Right lung (tissue), 5 donors: Measurements from ENCODE around the gene PROB1. TPM values are rescaled to one million over a fixed set of nuclear protein-coding genes. Genes with fewer than 3 reads are reported as not detected.
"Not testable (repeated sequence)": the region's sequence is repeated elsewhere in the genome, so short reads cannot be mapped to it uniquely, and the experiment has no call there.

Experiments used
- DNase-seq, 2 donors: peaks; one replicate each; pipeline ENCODE4 v3.0.0-alpha.2; 2013
- polyA plus RNA-seq, 5 donors: library from polyadenylated mRNA; unstranded; fragments of 120-200 nt; gene quantifications; one replicate each; pipeline versions ENCODE4 v1.2.1 to v1.2.3, GENCODE V29; 2013; ENCODE audit warnings: inconsistent platforms in 1 of 5, low replicate concordance in 1 of 5; ENCODE audit not compliant: insufficient read length in 5 of 5, insufficient read depth in 1 of 5

The PROB1 gene
- polyA plus RNA-seq, 5 donors: 0.60 to 3.0 (median 0.86) TPM

DNA sequence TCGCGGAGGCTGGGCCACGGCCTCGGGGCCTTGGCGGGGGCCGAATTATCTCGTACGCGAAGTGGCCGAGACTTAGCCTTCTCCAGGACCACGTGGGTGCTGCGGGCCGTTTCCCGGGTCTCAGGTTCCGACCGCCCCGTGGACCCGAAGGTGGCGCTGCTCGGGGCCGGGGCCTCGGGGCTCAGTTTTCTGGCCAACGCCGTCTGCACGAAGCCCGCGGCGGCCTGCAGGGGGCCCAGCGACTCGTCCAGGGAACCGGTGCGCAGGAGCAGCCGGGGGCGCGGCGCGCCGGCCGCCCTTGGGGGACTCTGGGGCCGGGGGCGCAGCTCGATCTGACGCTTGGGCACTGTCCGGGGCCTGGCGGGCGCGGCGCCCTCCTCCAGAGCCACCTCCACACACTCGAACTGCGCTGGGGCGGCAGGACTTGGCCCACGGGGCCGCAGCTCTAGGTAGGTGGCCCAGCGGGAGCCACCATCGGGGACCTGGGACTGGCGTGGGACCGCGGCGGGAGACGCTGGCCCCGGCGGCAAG is 716 bp downstream of the PROB1 start:
- DNase-seq: no peak

DNA sequence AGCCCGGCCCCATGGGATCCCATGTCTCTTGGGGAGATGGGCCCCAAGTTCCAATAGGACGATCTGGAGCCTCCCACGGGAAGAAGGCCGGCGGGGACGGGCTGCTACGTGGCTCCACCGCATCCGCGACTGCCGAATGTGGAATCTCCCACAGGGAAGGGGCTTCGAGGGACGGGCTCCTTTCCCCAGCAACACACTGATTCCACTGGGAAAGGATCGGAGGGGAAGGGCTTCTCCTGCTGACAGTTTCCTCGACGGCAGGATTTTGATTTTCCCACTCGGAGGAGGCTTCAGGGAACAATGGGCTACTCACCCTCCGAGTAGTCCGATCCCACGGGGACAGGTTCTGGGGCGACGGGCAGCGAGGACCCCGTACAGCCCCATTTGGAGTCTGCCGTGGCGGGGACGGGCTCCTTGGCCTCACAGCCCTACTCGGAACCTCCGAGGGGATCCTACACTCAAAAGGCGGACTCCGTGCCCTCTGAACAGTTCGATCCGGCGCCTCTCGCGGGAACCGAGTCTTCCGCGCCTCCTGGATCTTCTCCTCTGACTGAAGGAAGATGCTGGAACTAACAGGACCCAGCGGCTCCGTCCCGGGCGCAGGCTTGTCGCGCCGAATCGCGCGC is 1.3 kb downstream of the PROB1 start:
- no peak for DNase-seq

DNA sequence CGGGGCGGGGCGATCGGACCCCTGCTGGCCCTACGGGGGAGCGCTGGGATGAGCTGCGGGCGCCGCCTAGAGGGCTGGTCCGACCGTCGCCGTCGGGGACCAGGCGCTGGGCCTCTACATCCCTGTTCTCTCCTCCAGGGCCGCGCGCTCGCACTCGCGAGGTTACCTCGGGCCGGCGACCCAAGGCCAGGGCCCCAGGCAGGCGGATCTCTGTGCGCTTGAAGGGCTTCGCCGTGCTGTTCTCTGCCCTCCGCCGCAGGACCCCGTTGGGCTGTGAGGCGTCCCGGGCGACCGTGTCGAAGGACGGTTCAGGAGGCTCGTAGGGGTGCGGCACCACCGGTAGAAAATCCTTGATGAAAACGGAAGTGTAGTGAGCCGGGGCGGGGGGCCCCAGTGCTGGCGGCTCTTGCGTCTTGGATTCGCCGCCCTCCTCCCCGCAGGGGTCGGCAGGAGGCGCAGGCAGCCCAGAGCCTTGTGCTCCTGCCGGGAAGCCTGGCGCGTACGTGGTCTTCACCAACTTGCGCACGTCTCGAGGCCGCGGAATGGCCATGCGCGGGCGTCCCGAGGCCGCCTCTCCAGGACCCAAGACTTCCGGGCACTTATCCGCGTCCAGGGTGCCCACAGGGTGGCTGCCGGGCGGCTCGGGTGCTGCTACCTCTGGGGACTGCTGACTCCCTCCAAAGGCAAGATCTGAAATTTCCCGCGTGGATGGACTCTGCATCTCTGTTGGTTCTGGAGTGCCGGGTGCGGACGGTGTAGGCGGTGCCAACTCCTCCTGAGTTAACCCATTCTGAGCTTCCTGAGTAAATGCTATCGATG is 2.0 kb downstream of the PROB1 start:
- no peak for DNase-seq

- no peak for DNase-seq
Observed at GRCh38 chr5:139392324-139392677, 2.6 kb downstream of the PROB1 start.

DNA sequence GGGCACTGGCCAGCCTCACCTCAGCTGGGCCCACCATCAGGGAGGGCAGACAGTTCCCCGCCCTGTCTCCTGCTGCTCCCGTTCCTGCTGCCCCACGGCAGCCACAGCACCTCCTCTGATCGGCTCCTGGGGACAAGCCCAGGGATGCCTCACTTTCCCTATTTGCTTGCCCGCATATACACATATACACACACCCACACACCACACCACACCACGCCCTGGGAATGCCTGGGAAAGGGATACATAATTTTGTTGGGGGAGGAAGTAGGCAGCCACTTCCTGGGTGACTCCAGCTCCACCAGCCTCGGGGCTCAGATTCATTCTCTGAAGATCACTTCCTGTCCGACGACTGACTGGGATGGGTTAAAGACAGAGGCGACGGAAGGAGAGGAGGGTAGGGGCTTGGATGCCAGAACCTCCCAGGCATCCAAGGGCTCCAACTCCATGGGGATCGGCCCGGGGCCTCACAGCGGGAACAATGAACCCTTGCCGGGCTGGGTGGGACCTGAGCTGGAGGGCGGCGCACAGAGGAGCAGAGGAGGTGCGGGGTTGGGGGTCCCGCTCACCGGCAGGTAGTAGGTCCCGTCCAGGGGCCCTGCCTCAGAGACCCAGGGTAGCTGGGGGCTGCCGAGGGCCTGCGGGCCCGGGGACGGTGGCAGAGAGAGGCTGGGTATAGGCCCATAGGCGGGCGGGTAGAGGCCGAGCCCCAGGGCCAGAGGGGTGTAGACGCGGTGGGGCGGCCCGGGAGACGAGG is 3.2 kb downstream of the PROB1 start:
- DNase-seq: no peak

DNA sequence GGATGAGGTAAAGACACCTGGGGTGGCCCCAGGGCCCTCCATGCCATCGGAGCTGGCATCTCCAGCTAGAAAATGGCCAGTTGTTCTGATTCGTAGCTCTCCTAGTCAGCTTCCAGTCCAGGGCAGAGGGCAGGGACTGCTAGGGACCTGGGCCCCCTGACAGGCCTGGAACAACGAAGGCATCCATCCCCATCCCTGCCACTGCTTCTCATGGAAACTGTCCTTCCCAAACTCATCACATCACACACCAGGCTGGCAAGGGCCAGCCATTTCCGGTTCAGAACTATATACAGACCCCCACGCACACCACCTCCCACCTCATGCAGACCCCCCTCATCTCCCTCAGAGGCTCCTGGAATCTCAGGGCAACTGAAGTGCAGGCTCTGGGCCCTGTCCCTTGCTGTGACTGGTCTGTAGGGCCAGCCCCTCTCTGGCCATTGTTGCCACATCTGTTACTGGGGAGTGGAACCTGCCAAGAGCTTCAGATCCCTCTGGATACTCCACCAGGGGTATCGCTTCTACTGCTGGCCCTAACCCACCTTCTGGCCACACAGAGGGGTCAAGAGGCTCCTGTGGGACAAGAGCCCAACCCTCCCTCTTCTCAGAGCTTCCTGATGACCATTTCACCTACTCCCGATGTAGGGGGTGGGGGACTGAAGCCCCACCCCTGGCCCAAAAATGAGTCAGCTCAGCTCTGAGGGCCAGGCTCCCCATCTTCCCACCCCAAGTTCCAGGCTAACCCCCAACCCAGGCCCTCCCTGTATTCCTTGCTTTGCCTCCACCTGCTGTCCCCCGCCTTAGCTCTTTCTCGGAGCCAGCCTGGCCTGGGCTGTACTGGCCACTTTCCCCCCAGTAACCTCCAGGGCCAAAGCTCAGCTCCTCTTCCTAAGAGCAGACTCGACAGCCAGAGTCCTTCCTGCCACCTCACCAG is 4.0 kb downstream of the PROB1 start:
- DNase-seq: no peak

- DNase-seq: no peak
Observed at GRCh38 chr5:139389701-139390638, 4.9 kb downstream of the PROB1 start, which contains the start of gene MZB1. TSS of gene MZB1 (minus strand) at chr5:139389913. CDS start at chr5:139389856, 57 bp downstream.

DNA sequence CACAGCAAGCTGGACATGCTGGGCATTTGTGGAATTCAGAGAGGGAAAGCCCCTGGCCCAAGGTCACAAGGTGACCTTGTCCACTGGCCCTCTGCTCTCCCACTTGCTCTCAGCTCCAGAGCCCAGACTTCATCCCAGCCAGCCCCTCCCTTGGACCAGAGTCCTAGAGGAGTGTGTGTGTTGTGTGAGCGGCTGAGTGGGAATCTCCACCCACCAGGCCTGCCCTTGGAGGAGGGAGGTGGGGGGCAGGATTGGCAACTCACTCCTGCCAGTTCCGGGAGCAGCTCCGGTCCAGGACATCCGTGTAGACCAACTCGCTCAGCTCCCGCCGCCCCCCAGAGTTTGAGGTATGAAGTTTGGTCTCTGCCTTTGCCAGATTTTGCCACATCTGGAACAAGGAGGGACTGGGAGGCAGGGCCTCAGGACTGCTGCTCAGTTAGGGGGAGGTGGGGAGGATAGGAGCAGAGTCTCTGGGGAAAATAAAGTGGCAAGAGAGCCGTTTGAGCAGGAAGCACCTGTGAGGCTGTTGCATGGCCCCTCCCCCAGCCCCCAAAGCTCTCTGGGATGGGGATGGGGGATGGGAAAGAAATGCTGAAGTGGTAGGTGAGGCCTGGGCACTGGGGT is 6.6 kb downstream of the PROB1 start:
- DNase-seq: no peak

- no peak for DNase-seq
Observed at GRCh38 chr5:139387611-139388197, 7.2 kb downstream of the PROB1 start.

DNA sequence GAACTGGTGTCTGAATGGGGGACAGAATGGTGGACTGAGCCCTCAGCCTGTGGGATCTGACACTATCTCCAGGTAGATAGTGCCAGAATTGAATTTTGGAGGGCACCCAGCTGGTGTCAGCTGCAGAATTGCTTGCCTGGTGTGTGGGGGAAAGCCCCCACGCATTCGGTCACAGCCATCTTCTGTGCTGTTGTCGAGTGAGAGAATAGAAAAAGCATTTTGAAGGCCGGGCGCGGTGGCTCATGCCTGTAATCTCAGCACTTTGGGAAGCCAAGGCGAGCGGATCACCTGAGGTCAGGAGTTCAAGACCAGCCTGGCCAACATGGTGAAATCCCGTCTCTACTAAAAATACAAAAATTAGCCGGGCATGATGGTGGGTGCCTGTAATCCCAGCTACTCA is 7.9 kb downstream of the PROB1 start:
- DNase-seq: not testable (repeated sequence)

GRCh38 chr5:139386050-139386438 is 8.9 kb downstream of the PROB1 start:
- DNase-seq: no peak

DNA sequence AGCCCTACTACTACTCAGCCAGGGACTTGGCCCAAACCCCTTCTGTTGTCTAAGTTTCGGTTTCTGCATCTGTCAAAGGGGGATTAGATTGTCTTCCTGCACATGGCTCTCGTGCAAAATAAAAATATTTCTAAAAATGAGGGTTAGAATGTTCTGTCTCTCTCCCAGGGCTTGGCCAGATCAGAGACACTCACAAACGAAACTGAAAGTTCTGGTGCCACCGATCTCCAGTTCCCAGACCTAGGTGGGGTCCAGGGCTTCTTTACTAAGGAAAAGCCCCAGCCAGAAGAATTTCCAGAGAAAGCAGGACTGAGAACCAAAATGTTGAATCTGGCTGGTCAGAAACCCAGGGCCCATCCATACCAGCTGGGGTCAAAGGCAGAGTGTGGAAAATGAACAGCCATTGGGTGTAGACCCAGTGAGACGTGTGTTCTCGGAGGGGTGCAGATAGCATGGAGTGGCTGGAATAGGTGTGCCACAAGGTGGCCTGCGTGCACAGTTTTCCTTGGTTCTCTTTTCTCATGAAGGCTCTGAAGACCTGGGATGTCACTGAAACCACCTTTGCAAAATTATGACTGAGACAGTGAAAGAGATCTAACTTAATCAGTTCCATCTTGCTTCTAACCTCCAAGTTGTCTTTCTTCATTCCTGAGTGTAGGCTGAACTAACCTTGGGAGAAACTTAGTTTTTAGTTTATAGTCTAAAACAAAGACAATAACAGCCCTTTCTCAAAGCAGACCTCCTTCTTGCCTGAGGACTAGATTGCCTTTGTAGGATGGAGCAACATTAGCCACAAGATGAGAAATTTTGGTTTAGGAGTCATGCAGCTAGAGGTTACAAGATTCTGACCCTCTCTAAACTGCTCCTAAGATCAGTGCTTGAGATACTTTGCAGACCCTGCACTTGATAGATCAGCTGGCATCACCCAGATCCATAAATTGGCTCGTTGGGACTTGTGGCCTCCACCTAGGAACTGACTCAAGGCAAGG is 9.5 kb downstream of the PROB1 start:
- DNase-seq: no peak

GRCh38 chr5:139384591-139385051 is 10.3 kb downstream of the PROB1 start:
- no peak for DNase-seq

DNA sequence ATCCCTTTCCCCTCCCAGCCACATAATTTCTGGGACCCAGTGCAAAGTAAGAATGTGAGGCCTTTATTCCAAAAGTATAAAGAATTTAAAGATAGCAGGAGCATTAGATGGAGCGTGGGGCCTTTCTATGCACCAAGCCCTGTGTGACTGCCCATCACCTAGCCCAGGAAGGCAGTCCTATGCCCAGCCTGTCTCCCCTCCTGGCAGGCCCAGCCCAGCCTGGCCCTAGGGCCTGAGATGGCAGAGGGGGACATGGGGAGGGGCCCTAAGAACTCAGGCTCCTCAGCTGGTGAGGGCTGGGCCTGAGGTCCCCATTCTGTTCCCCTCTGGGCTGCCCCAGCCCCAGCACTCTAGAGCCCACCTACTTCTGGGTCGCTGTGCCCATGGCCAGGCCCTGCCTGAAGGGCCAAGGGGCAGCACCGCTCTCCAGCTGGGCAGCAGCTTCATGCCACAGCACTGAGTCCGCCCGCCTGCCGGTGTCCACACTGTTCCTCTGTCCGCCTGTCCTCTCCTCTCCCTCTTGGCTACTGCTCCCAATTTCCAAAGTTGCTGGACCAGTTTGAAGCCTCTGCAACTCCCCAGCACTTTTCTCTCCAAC is 10.8 kb downstream of the PROB1 start:
- DNase-seq: no peak

DNA sequence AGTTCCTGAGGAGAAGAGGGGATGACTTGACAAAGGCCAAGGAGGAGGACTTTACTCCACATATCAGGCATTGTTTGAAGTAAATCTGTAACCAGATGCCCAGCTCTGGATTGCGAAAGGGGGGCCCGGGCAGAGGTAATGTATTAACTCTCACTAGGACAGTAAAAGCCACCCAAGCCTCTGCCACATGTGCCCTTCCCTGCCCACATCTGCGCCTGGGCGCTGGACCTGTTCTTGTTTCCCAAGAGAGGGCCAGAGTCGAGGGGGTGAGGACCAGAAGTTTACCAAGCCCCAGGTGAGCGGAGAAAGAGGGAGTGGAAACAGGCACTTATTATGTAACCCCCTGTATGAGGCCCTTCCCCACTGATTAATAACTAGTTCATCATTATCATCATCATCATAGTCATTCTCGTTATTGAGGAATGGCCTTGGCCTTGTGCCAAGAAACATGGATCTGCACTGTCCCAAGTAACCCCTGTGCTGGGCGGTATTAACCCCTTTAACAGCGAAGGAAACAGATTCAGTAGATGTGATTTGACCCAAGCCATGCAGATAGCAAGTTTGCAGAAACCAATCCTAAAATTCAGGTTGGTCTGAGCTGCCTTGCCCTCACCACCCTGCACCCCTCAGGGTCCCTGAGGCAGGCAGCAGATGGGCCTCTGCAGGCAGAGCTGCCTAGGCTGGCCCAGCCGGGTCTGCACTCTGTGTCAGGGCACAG is 11.5 kb downstream of the PROB1 start, which contains the start of gene SLC23A1:
TSS of gene SLC23A1 (minus strand) at position 23 of the 718 bp plus-strand sequence. CDS start 44 bp downstream, outside the sequence.
- DNase-seq: no peak

- DNase-seq: no peak
Observed at GRCh38 chr5:139382807-139383206, 12.1 kb downstream of the PROB1 start.
